CD14-positive monocyte (primary cell): ENCODE results near the gene MAP1S. TPM values are rescaled to one million over a fixed set of nuclear protein-coding genes. Genes with fewer than 3 reads are reported as not detected.

Source experiments
- DNase-seq, 3 donors: peaks; one replicate each; pipeline ENCODE4 v3.0.0-alpha.2; 2011 to 2022
- H2AFZ ChIP-seq: 2 replicates; pipeline ENCODE4 v1.6.0; 2012; ENCODE audit warnings: mild to moderate bottlenecking, low read depth, low read length, inconsistent platforms; ENCODE audit not compliant: insufficient read depth, poor library complexity, severe bottlenecking
- H3K27ac ChIP-seq, 2 donors: 1 replicate in 1 of 2; 2 replicates in 1 of 2; pipeline ENCODE4 v1.5.1; 2012 to 2013; ENCODE audit warnings: low read length in 2 of 2, control low read depth in 1 of 2, inconsistent platforms in 1 of 2, low read depth in 1 of 2, mild to moderate bottlenecking in 1 of 2
- H3K27me3 ChIP-seq, 2 donors: one replicate each; pipeline versions ENCODE4 v1.6.0 to v1.6.1; 2011 to 2013; ENCODE audit warnings: low read length in 2 of 2; ENCODE audit not compliant: control insufficient read depth in 2 of 2, insufficient read depth in 2 of 2
- H3K36me3 ChIP-seq, 2 donors: replicated peaks in 1 of 2; 1 replicate in 1 of 2; 2 replicates in 1 of 2; pipeline versions ENCODE4 v1.5.1 to v1.6.1; 2012 to 2013; ENCODE audit warnings: low read length in 2 of 2, control low read depth in 1 of 2, inconsistent platforms in 1 of 2, mild to moderate bottlenecking in 1 of 2; ENCODE audit not compliant: insufficient read depth in 2 of 2, control insufficient read depth in 1 of 2
- H3K4me1 ChIP-seq, 2 donors: 1 replicate in 1 of 2; 2 replicates in 1 of 2; pipeline versions ENCODE4 v1.5.1 to v1.6.1; 2012 to 2013; ENCODE audit warnings: low read length in 2 of 2, control low read depth in 1 of 2, inconsistent platforms in 1 of 2, mild to moderate bottlenecking in 1 of 2, moderate library complexity in 1 of 2; ENCODE audit not compliant: insufficient read depth in 2 of 2, control insufficient read depth in 1 of 2
- H3K4me2 ChIP-seq: replicated peaks from 2 replicates; pipeline ENCODE3; 2012; ENCODE audit warnings: low read length, moderate library complexity, mild to moderate bottlenecking; ENCODE audit not compliant: poor library complexity, severe bottlenecking; ENCODE audit errors: extremely low read depth
- H3K4me3 ChIP-seq, 3 experiments: fragments of 200-600 bp in 1 of 3; sonication (generic) in 1 of 3; replicated peaks in 1 of 3; 1 replicate in 2 of 3; 2 replicates in 1 of 3; pipeline ENCODE4 v1.5.1; 2011 to 2013; ENCODE audit warnings: low read length in 3 of 3, mild to moderate bottlenecking in 3 of 3, control low read depth in 2 of 3, low read depth in 2 of 3, inconsistent platforms in 1 of 3, moderate library complexity in 1 of 3
- H3K79me2 ChIP-seq: 2 replicates; pipeline ENCODE4 v1.6.0; 2012; ENCODE audit warnings: mild to moderate bottlenecking, control low read depth, inconsistent platforms, low read length, moderate library complexity; ENCODE audit not compliant: insufficient read depth
- H3K9ac ChIP-seq: 2 replicates; pipeline ENCODE4 v1.6.0; 2017; ENCODE audit warnings: low read length, mild to moderate bottlenecking; ENCODE audit not compliant: insufficient read depth, poor library complexity, severe bottlenecking
- H3K9me3 ChIP-seq, 2 donors: replicated peaks in 1 of 2; 1 replicate in 1 of 2; 2 replicates in 1 of 2; pipeline versions ENCODE4 v1.5.1 to v1.6.1; 2012 to 2013; ENCODE audit warnings: low read length in 2 of 2, control low read depth in 1 of 2; ENCODE audit not compliant: control insufficient read depth in 1 of 2, insufficient read depth in 1 of 2
- H4K20me1 ChIP-seq: 2 replicates; pipeline ENCODE4 v1.6.0; 2012; ENCODE audit warnings: mild to moderate bottlenecking, low read length, control low read depth, moderate library complexity; ENCODE audit not compliant: insufficient read depth
- H3K27ac Mint-ChIP-seq, 7 donors: one replicate each; pipeline ENCODE4 v1.8.0; 2020; ENCODE audit warnings: mild to moderate bottlenecking in 7 of 7, mixed read lengths in 7 of 7, moderate library complexity in 6 of 7, inconsistent platforms in 2 of 7
- H3K27me3 Mint-ChIP-seq, 3 donors: one replicate each; pipeline ENCODE4 v1.8.0; 2021 to 2022; ENCODE audit warnings: low read depth in 3 of 3, mild to moderate bottlenecking in 3 of 3, mixed read lengths in 3 of 3, moderate library complexity in 3 of 3, inconsistent platforms in 1 of 3
- H3K36me3 Mint-ChIP-seq, 2 donors: one replicate each; pipeline ENCODE4 v1.8.0; 2020; ENCODE audit warnings: mixed read lengths in 2 of 2, inconsistent platforms in 1 of 2, mild to moderate bottlenecking in 1 of 2
- H3K4me1 Mint-ChIP-seq: one replicate; pipeline ENCODE4 v1.8.0; 2020; ENCODE audit warnings: mild to moderate bottlenecking, mixed read lengths
- H3K4me3 Mint-ChIP-seq, 2 donors: one replicate each; pipeline ENCODE4 v1.8.0; 2020; ENCODE audit warnings: mild to moderate bottlenecking in 2 of 2, mixed read lengths in 2 of 2, moderate library complexity in 1 of 2
- H3K9me3 Mint-ChIP-seq, 7 donors: one replicate each; pipeline ENCODE4 v1.8.0; 2020 to 2022; ENCODE audit warnings: mixed read lengths in 7 of 7, mild to moderate bottlenecking in 6 of 7, moderate library complexity in 6 of 7, inconsistent platforms in 2 of 7
- CTCF ChIP-seq: fragments of 200-600 bp; IDR thresholded peaks from one replicate; pipeline ENCODE4 v1.8.0; 2022; ENCODE audit warnings: antibody characterized with exemption, mild to moderate bottlenecking
- WGBS: methylation state at CpG from one replicate; pipeline ENCODE4 v1.1.5; 2013; ENCODE audit warnings: missing lambda C conversion rate; ENCODE audit not compliant: insufficient coverage; 5-methylcytosine and 5-hydroxymethylcytosine counted together
- intact Hi-C, 2 donors: fragments of 100-400 bp; cut with micrococcal nuclease; formaldehyde crosslinking; loops; one replicate each; pipeline versions ENCODE4 v1.15.0 to v1.15.1; 2023
- polyA plus RNA-seq, 3 donors: library from polyadenylated mRNA; depleted of rRNA in 1 of 3; unstranded in 2 of 3; stranded (reverse) in 1 of 3; fragments of 300-500 nt in 2 of 3; fragments of >200 nt in 1 of 3; fragmentation: Illumina TruSeq in 2 of 3; gene quantifications; 1 replicate in 2 of 3; 2 replicates in 1 of 3; pipeline ENCODE4 v1.2.3, GENCODE V29; 2012 to 2021

MAP1S gene
- polyA plus RNA-seq, 3 donors: 24.5 to 28.3 (median 27.5) TPM

DNA sequence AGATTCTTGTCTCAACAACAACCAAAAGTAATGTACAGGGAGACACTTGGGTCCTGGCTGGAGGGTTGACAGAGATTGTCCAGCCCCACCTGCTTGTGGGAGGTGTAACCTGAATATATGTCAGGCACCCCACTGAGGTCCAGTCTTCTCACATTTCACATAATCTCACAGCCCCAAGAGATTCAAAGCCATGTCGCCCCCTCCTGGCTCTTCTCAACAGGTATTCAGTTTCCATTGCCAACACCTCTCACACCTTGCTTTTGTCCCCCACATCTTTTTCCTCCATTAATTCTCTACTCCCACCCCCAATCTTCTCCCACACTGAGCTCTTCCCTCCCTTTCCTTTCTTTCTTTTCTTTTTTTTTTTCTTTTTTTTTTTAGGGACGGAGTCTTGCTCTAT is 42.3 kb upstream of the MAP1S start:
- no peaks in the 10 kb centered on the region for H4K20me1 ChIP-seq
- Mint-ChIP-seq H3K4me3 (no peak overlapping the region), H3K27ac (peak overlapping the region in 2 of 7 donors; percentile 53 to 73), H3K4me1 (peaks cover 12% of the 10 kb centered on the region), H3K27me3 (peaks cover 47 to 55% (median 47%) of the 10 kb centered on the region in 3 donors), H3K36me3 (no peaks in the 10 kb centered on the region), H3K9me3 (peaks cover 0 to 2% (median 0%) of the 10 kb centered on the region in 7 donors)
- H3K9ac ChIP-seq: no peak overlapping the region
- H3K79me2 ChIP-seq: no peaks in the 10 kb centered on the region
- peaks cover 10 to 11% of the 10 kb centered on the region in 2 donors for H3K4me1 ChIP-seq
- 75% methylated on average over 2 of the region's 2 CpGs for WGBS
- H3K4me2 ChIP-seq: no peak overlapping the region
- peaks cover 9 to 27% of the 10 kb centered on the region in 2 donors for H3K27me3 ChIP-seq
- TF ChIP-seq CTCF: no peak
- DNase-seq: no peak
- no peaks in the 10 kb centered on the region for H3K36me3 ChIP-seq
- no peak overlapping the region for H2AFZ ChIP-seq
- no peak overlapping the region for H3K27ac ChIP-seq
- peaks cover 0 to under 1% of the 10 kb centered on the region in 2 donors for H3K9me3 ChIP-seq
- H3K4me3 ChIP-seq: no peak overlapping the region
- intact Hi-C loops: no loop called here

- Mint-ChIP-seq H3K27ac (peak overlapping the region in 4 of 7 donors; percentile 4 to 66 (median 18)), H3K4me3 (no peak overlapping the region), H3K9me3 (peaks cover 0 to 1% (median 0%) of the 10 kb centered on the region in 7 donors), H3K36me3 (no peaks in the 10 kb centered on the region), H3K4me1 (peaks cover 12% of the 10 kb centered on the region), H3K27me3 (peaks cover 46 to 64% (median 55%) of the 10 kb centered on the region in 3 donors)
- H3K27ac ChIP-seq: no peak overlapping the region
- H3K79me2 ChIP-seq: no peaks in the 10 kb centered on the region
- H3K4me3 ChIP-seq: no peak overlapping the region
- DNase-seq: no peak
- no peak for TF ChIP-seq CTCF
- no peaks in the 10 kb centered on the region for H4K20me1 ChIP-seq
- peaks cover 10 to 11% of the 10 kb centered on the region in 2 donors for H3K4me1 ChIP-seq
- H3K36me3 ChIP-seq: no peaks in the 10 kb centered on the region
- H3K9me3 ChIP-seq: no peaks in the 10 kb centered on the region
- no peak overlapping the region for H2AFZ ChIP-seq
- peaks cover 9 to 27% of the 10 kb centered on the region in 2 donors for H3K27me3 ChIP-seq
- no peak overlapping the region for H3K4me2 ChIP-seq
- H3K9ac ChIP-seq: no peak overlapping the region
- WGBS: 67% methylated on average over 1 of the region's 4 CpGs
- intact Hi-C loops: no loop called here
Observed at GRCh38 chr19:17678836-17679235, 40.4 kb upstream of the MAP1S start.
